Urinary bladder (tissue), 4 donors: ENCODE measurements around the gene PIK3R3. TPM values are rescaled to one million over a fixed set of nuclear protein-coding genes. Genes with fewer than 3 reads are reported as not detected.
"Not testable (repeated sequence)": the region's sequence is repeated elsewhere in the genome, so short reads cannot be mapped to it uniquely, and the experiment has no call there.

Source experiments
- DNase-seq: peaks from one replicate; pipeline ENCODE4 v3.0.0-alpha.2; 2015; ENCODE audit errors: extremely low spot score
- H3K27ac ChIP-seq: one replicate; pipeline ENCODE4 v1.5.1; 2013; ENCODE audit warnings: low read depth, mild to moderate bottlenecking, moderate library complexity
- H3K36me3 ChIP-seq: one replicate; pipeline ENCODE4 v1.6.1; 2013; ENCODE audit warnings: mild to moderate bottlenecking, moderate library complexity; ENCODE audit not compliant: insufficient read depth
- H3K4me1 ChIP-seq: one replicate; pipeline ENCODE4 v1.6.1; 2013; ENCODE audit warnings: mild to moderate bottlenecking, moderate library complexity; ENCODE audit not compliant: insufficient read depth
- H3K4me3 ChIP-seq: one replicate; pipeline ENCODE4 v1.5.1; 2013; ENCODE audit warnings: low read depth, low read length
- WGBS: extraction: QIAGEN DNeasy Blood & Tissue Kit; methylation state at CpG from one replicate; pipeline ENCODE4 v1.1.7; 2013; 5-methylcytosine and 5-hydroxymethylcytosine counted together
- polyA plus RNA-seq: library from polyadenylated mRNA; stranded (reverse); fragments of 200-250 nt; gene quantifications from one replicate; pipeline ENCODE4 v1.2.3, GENCODE V29; 2013
- total RNA-seq: library from RNA; depleted of rRNA; stranded (reverse); fragments of >200 nt; gene quantifications from one replicate; pipeline ENCODE4 v1.2.3, GENCODE V29; 2014
- donor health status: healthy with polysubstance abuse.
- donor health status: healthy.

The PIK3R3 gene
- total and polyA plus RNA-seq, 2 donors: 16.2 to 24.7 TPM

- no peak for DNase-seq
Observed at GRCh38 chr1:46112108-46112507, 20.3 kb downstream of the PIK3R3 start.

GRCh38 chr1:46110521-46110920, 21.9 kb downstream of the PIK3R3 start:
- WGBS: 87% methylated on average over 1 of the region's 1 CpG
- H3K27ac ChIP-seq: no peak overlapping the region
- no peak for DNase-seq
- H3K4me1 ChIP-seq: no peaks in the 10 kb centered on the region
- no peak overlapping the region for H3K4me3 ChIP-seq
- peaks cover 2% of the 10 kb centered on the region for H3K36me3 ChIP-seq

More at GRCh38 chr1:46112108-46112507, 20.3 kb downstream of the PIK3R3 start:
- 99% methylated on average over 1 of the region's 1 CpG for WGBS
- Histone ChIP-seq H3K4me1 (no peaks in the 10 kb centered on the region), H3K36me3 (peaks cover 2% of the 10 kb centered on the region), H3K27ac (no peak overlapping the region), H3K4me3 (no peak overlapping the region)

- no peak for DNase-seq
- Histone ChIP-seq H3K27ac (no peak overlapping the region), H3K4me3 (no peak overlapping the region), H3K36me3 (no peaks in the 10 kb centered on the region), H3K4me1 (no peaks in the 10 kb centered on the region)
- 95% methylated on average over 6 of the region's 6 CpGs for WGBS
Observed at GRCh38 chr1:46102769-46103476, 29.5 kb downstream of the PIK3R3 start.

- Histone ChIP-seq H3K4me1 (no peaks in the 10 kb centered on the region), H3K27ac (no peak overlapping the region), H3K4me3 (no peak overlapping the region), H3K36me3 (no peaks in the 10 kb centered on the region)
- 96% methylated on average over 1 of the region's 1 CpG for WGBS
- no peak for DNase-seq
Observed at GRCh38 chr1:46099215-46099614, 33.2 kb downstream of the PIK3R3 start.

GRCh38 chr1:46098027-46098712, 34.3 kb downstream of the PIK3R3 start:
- DNase-seq: no peak
- Histone ChIP-seq H3K27ac (no peak overlapping the region), H3K36me3 (no peaks in the 10 kb centered on the region), H3K4me1 (no peaks in the 10 kb centered on the region), H3K4me3 (no peak overlapping the region)
- WGBS: 96% methylated on average over 3 of the region's 3 CpGs

- H3K36me3 ChIP-seq: no peaks in the 10 kb centered on the region
- no peak overlapping the region for H3K27ac ChIP-seq
- H3K4me1 ChIP-seq: no peaks in the 10 kb centered on the region
- H3K4me3 ChIP-seq: no peak overlapping the region
- 92% methylated on average over 1 of the region's 1 CpG for WGBS
- DNase-seq: no peak
Observed at GRCh38 chr1:46097149-46097472, 35.3 kb downstream of the PIK3R3 start.

- WGBS: 78% methylated on average over 10 of the region's 10 CpGs
- Histone ChIP-seq H3K36me3 (no peaks in the 10 kb centered on the region), H3K27ac (no peak overlapping the region), H3K4me3 (no peak overlapping the region), H3K4me1 (no peaks in the 10 kb centered on the region)
- no peak for DNase-seq
Observed at GRCh38 chr1:46096269-46097148, 35.9 kb downstream of the PIK3R3 start.

- H3K4me3 ChIP-seq, H3K36me3 ChIP-seq, DNase-seq, H3K4me1 ChIP-seq, H3K27ac ChIP-seq: not testable (repeated sequence)
- WGBS: 97% methylated on average over 3 of the region's 3 CpGs
Observed at GRCh38 chr1:46095110-46095509, 37.3 kb downstream of the PIK3R3 start.

GRCh38 chr1:46094471-46095005, 37.9 kb downstream of the PIK3R3 start:
- Histone ChIP-seq H3K4me3 (no peak overlapping the region), H3K27ac (no peak overlapping the region), H3K36me3 (no peaks in the 10 kb centered on the region), H3K4me1 (no peaks in the 10 kb centered on the region)
- no peak for DNase-seq
- 75% methylated on average over 4 of the region's 4 CpGs for WGBS

- 94% methylated on average over 4 of the region's 4 CpGs for WGBS
- H3K4me3 ChIP-seq, H3K4me1 ChIP-seq, H3K27ac ChIP-seq, H3K36me3 ChIP-seq, DNase-seq: not testable (repeated sequence)
Observed at GRCh38 chr1:46093832-46094231, 38.6 kb downstream of the PIK3R3 start.

- 96% methylated on average over 1 of the region's 1 CpG for WGBS
- Histone ChIP-seq H3K36me3 (no peaks in the 10 kb centered on the region), H3K4me3 (no peak overlapping the region), H3K27ac (no peak overlapping the region), H3K4me1 (no peaks in the 10 kb centered on the region)
- DNase-seq: no peak
Observed at GRCh38 chr1:46087891-46088290, 44.5 kb downstream of the PIK3R3 start.

GRCh38 chr1:46086576-46086975, 45.9 kb downstream of the PIK3R3 start:
- Histone ChIP-seq H3K4me3 (no peak overlapping the region), H3K4me1 (no peaks in the 10 kb centered on the region), H3K36me3 (no peaks in the 10 kb centered on the region), H3K27ac (no peak overlapping the region)
- WGBS: 94% methylated on average over 5 of the region's 5 CpGs
- no peak for DNase-seq

- WGBS: 76% methylated on average over 1 of the region's 1 CpG
- Histone ChIP-seq H3K4me3 (no peak overlapping the region), H3K27ac (peak overlapping the region; percentile 10), H3K36me3 (no peaks in the 10 kb centered on the region), H3K4me1 (no peaks in the 10 kb centered on the region)
- DNase-seq: no peak
Observed at GRCh38 chr1:46084553-46085451, 47.6 kb downstream of the PIK3R3 start.
